Ascending aorta (tissue), 2 donors: ENCODE measurements around the gene FAM180A. TPM values are rescaled to one million over a fixed set of nuclear protein-coding genes. Genes with fewer than 3 reads are reported as not detected.

Experiments used
- DNase-seq, 2 donors: peaks; one replicate each; pipeline ENCODE4 v3.0.0-alpha.2; 2019; ENCODE audit warnings: low spot score in 2 of 2
- H3K27ac ChIP-seq, 2 donors: fragments of 200-600 bp; sonication (generic); one replicate each; pipeline ENCODE4 v1.5.1; 2016 to 2017; ENCODE audit warnings: mild to moderate bottlenecking in 1 of 2
- H3K27me3 ChIP-seq: fragments of 200-600 bp; sonication (generic); one replicate; pipeline ENCODE4 v1.5.1; 2017
- H3K36me3 ChIP-seq, 2 donors: fragments of 200-600 bp; sonication (generic); one replicate each; pipeline ENCODE4 v1.5.1; 2016
- H3K4me1 ChIP-seq, 2 donors: fragments of 200-600 bp; sonication (generic); one replicate each; pipeline ENCODE4 v1.5.1; 2016 to 2017; ENCODE audit warnings: mild to moderate bottlenecking in 1 of 2
- H3K4me3 ChIP-seq, 2 donors: fragments of 200-600 bp; sonication (generic); one replicate each; pipeline ENCODE4 v1.5.1; 2016 to 2017; ENCODE audit warnings: mild to moderate bottlenecking in 1 of 2
- H3K9me3 ChIP-seq, 2 donors: fragments of 200-600 bp; sonication (generic); one replicate each; pipeline ENCODE4 v1.5.1; 2016
- CTCF ChIP-seq, 3 experiments: fragments of 200-600 bp in 2 of 3; fragments of 450-650 bp in 1 of 3; sonication (generic) in 2 of 3; IDR thresholded peaks; one replicate each; pipeline ENCODE4 v1.5.1; 2016 to 2019; ENCODE audit warnings: antibody characterized with exemption in 3 of 3, mild to moderate bottlenecking in 1 of 3, moderate library complexity in 1 of 3
- intact Hi-C: fragments of 100-400 bp; cut with DNase I; formaldehyde crosslinking; loops from one replicate; pipeline ENCODE4 v1.15.1; 2023
- total RNA-seq: library from RNA; depleted of rRNA; stranded (reverse); fragments of >200 nt; gene quantifications from one replicate; pipeline ENCODE4 v1.1.0, GENCODE V29; 2016

Gene FAM180A
- total RNA-seq, 1 donor from 2014 or later = 121 TPM

GRCh38 chr7:135682191-135682590 is 66.4 kb downstream of the FAM180A start:
- peaks cover 0 to 6% of the 10 kb centered on the region in 2 donors for H3K36me3 ChIP-seq
- H3K27ac ChIP-seq = peak overlapping the region; percentile 60 to 62
- H3K4me3 ChIP-seq = no peak overlapping the region
- H3K4me1 ChIP-seq = peaks cover 7 to 37% of the 10 kb centered on the region in 2 donors
- intact Hi-C loops = loop anchor here (2.0 kb wide), 1 partner anchor 63 kb away; no protein-coding TSS in a partner anchor
- TF ChIP-seq CTCF (IDR thresholded peaks at IDR 0.05) = no peak
- no peak for DNase-seq
- no peaks in the 10 kb centered on the region for H3K27me3 ChIP-seq
- H3K9me3 ChIP-seq = no peaks in the 10 kb centered on the region

GRCh38 chr7:135681762-135682161 is 66.9 kb downstream of the FAM180A start:
- peak overlapping the region; percentile 60 to 62 for H3K27ac ChIP-seq
- no peaks in the 10 kb centered on the region for H3K9me3 ChIP-seq
- no peak overlapping the region for H3K4me3 ChIP-seq
- TF ChIP-seq CTCF (IDR thresholded peaks at IDR 0.05) = no peak
- H3K27me3 ChIP-seq = no peaks in the 10 kb centered on the region
- peaks cover 0 to 6% of the 10 kb centered on the region in 2 donors for H3K36me3 ChIP-seq
- peaks cover 7 to 37% of the 10 kb centered on the region in 2 donors for H3K4me1 ChIP-seq
- DNase-seq = no peak
- intact Hi-C loops = loop anchor here (2.0 kb wide), 1 partner anchor 63 kb away; no protein-coding TSS in a partner anchor

Other genes with a start within 250 kb of the FAM180A start
- gene CNOT4, start 238.7 kb downstream of the FAM180A start, total RNA-seq = 14.8 TPM
- 33.6 TPM for gene NUP205, start 190.9 kb downstream of the FAM180A start, total RNA-seq
- 10.1 TPM for gene STMP1, start 86.3 kb downstream of the FAM180A start, total RNA-seq
- 0.21 TPM for gene SLC13A4, start 20.6 kb downstream of the FAM180A start, total RNA-seq
- 43.5 TPM for gene MTPN, start 228.5 kb upstream of the FAM180A start, total RNA-seq